AG09319 (cell line): ENCODE measurements around the gene LARP6.

Experiments used
- DNase-seq: peaks from one replicate; pipeline ENCODE4 v3.0.0-alpha.2; 2010; ENCODE audit warnings: low read depth; ENCODE audit errors: extremely low read depth
- CTCF ChIP-seq: IDR thresholded peaks from 2 replicates; pipeline ENCODE4 v1.5.1; 2011; ENCODE audit warnings: low read depth, mild to moderate bottlenecking, inconsistent platforms, low read length, moderate library complexity

Gene LARP6

GRCh38 chr15:70827721-70828120 lies 26.2 kb downstream of the LARP6 start:
- TF ChIP-seq CTCF: no peak
- no peak for DNase-seq

GRCh38 chr15:70826634-70827033 lies 27.3 kb downstream of the LARP6 start:
- peak; percentile 78 for DNase-seq
- no peak for TF ChIP-seq CTCF

- no peak for TF ChIP-seq CTCF
- DNase-seq: no peak
Measured at GRCh38 chr15:70825841-70826240, 28.1 kb downstream of the LARP6 start.

- DNase-seq: no peak
- no peak for TF ChIP-seq CTCF
Measured at GRCh38 chr15:70823196-70823595, 30.8 kb downstream of the LARP6 start.

- no peak for TF ChIP-seq CTCF
- DNase-seq: no peak
Measured at GRCh38 chr15:70820214-70820613, 33.7 kb downstream of the LARP6 start.

- DNase-seq: no peak
- no peak for TF ChIP-seq CTCF
Measured at GRCh38 chr15:70818580-70818979, 35.4 kb downstream of the LARP6 start.

GRCh38 chr15:70817266-70817665 lies 36.7 kb downstream of the LARP6 start:
- no peak for DNase-seq
- no peak for TF ChIP-seq CTCF
